ENCODE measurements around the gene BTBD6.
A peak's percentile ranks its signal among the peaks of the same experiment; 100 is the strongest.

Gene BTBD6

GRCh38 chr14:105248368-105249181, at the start of gene BTBD6:
BTBD6 (plus strand) TSS chr14:105248533; CDS start chr14:105248712, 179 bp downstream.
- peak; percentile 91 for DNase-seq

GRCh38 chr14:105198588-105198987, 49.7 kb upstream of the BTBD6 start:
- no peak for DNase-seq

- no peak for DNase-seq
These were observed 49.2 kb upstream of the BTBD6 start for GRCh38 chr14:105199093-105199492.

GRCh38 chr14:105200074-105200473, 48.3 kb upstream of the BTBD6 start:
- DNase-seq, result no peak

- no peak for DNase-seq
These were observed 47.7 kb upstream of the BTBD6 start for GRCh38 chr14:105200641-105201040.

- no peak for DNase-seq
These were observed 47.0 kb upstream of the BTBD6 start for GRCh38 chr14:105201156-105201924.

GRCh38 chr14:105201925-105202513, 46.3 kb upstream of the BTBD6 start:
- peak; percentile 58 for DNase-seq

GRCh38 chr14:105203057-105203531, 45.2 kb upstream of the BTBD6 start:
- peak; percentile 76 for DNase-seq

GRCh38 chr14:105203701-105204100, 44.6 kb upstream of the BTBD6 start:
- no peak for DNase-seq

- DNase-seq, result no peak
These were observed 44.0 kb upstream of the BTBD6 start for GRCh38 chr14:105204206-105204930.

- DNase-seq, result no peak
These were observed 43.2 kb upstream of the BTBD6 start for GRCh38 chr14:105204931-105205672.

- no peak for DNase-seq
These were observed 42.6 kb upstream of the BTBD6 start for GRCh38 chr14:105205673-105206208.

GRCh38 chr14:105206873-105207272, 41.5 kb upstream of the BTBD6 start:
- DNase-seq, result no peak

- no peak for DNase-seq
These were observed 40.9 kb upstream of the BTBD6 start for GRCh38 chr14:105207460-105207901.

GRCh38 chr14:105207996-105208737, 40.2 kb upstream of the BTBD6 start:
- no peak for DNase-seq

- DNase-seq, result no peak
These were observed 39.6 kb upstream of the BTBD6 start for GRCh38 chr14:105208738-105209075.

GRCh38 chr14:105209091-105209490, 39.2 kb upstream of the BTBD6 start:
- DNase-seq, result no peak

GRCh38 chr14:105209646-105210045, 38.7 kb upstream of the BTBD6 start:
- DNase-seq, result no peak

GRCh38 chr14:105210266-105211025, 37.9 kb upstream of the BTBD6 start:
- DNase-seq, result no peak

GRCh38 chr14:105211086-105211757, 37.1 kb upstream of the BTBD6 start:
- no peak for DNase-seq

All from activated CD4-positive, alpha-beta T cell treated with anti-CD3 and anti-CD28 coated beads for 48 hours (primary cell).